ENCODE measurements around the gene STK32C. TPM values are rescaled to one million over a fixed set of nuclear protein-coding genes. Genes with fewer than 3 reads are reported as not detected.
"Not testable (repeated sequence)": the region's sequence is repeated elsewhere in the genome, so short reads cannot be mapped to it uniquely, and the experiment has no call there.

STK32C gene
- total and polyA plus RNA-seq, 4 donors = 5.1 to 22.0 (median 16.3) TPM

DNA sequence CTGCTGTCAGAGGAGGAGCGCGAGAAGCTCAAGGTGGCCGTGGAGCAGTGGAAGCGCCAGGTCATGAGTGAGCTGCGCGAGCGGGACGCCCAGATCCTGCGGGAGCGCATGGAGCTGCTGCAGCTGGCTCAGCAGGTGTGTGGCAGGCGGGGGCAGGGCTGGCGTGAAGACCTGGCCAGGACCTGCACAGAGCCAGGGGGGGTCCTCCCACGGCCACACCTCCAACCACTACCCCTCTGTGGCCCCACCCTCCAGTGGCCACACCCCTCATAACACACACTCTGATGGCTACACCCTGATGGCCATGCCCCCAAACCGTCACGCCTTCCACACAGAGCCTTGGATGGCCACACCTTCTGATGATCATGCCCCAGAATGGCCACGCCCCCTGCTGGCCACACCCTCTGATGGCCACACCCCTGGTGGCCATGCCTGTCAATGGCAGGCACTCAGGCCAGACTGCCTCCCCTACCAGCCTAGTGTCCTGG, 144.4 kb downstream of the STK32C start:
- Histone ChIP-seq H3K27ac (ENCODE audit: low read depth in 1 of 2, low read length in 1 of 2) (no peak overlapping the region), H3K9ac (ENCODE audit: insufficient read depth in 1 of 2, low read length in 2 of 2) (no peak overlapping the region), H3K4me3 (no peak overlapping the region), H3K36me3 (ENCODE audit: control insufficient read depth in 4 of 4, insufficient read depth in 4 of 4, low read length in 4 of 4) (no peaks in the 10 kb centered on the region), H3K9me3 (ENCODE audit: control insufficient read depth in 4 of 4, insufficient read depth in 3 of 4, low read length in 3 of 4) (peaks cover 0 to 6% (median 0%) of the 10 kb centered on the region in 4 donors), H3K27me3 (ENCODE audit: control insufficient read depth in 3 of 3, insufficient read depth in 3 of 3, low read length in 2 of 3) (peaks cover 0 to 6% (median 0%) of the 10 kb centered on the region in 3 donors), H3K4me1 (ENCODE audit: control insufficient read depth in 5 of 5, insufficient read depth in 5 of 5, low read length in 5 of 5) (peaks cover 0 to 12% (median 3%) of the 10 kb centered on the region in 5 donors)
- TF ChIP-seq CTCF (IDR thresholded peaks at IDR 0.05; ENCODE audit: control extremely low read depth, extremely low read depth) = no peak
- no peak for DNase-seq
- ATAC-seq (ENCODE audit: insufficient read depth, low FRiP score) = no peak
- 41 to 61% methylated on average over 16 of the region's 16 CpGs for WGBS, 2 donors

DNA sequence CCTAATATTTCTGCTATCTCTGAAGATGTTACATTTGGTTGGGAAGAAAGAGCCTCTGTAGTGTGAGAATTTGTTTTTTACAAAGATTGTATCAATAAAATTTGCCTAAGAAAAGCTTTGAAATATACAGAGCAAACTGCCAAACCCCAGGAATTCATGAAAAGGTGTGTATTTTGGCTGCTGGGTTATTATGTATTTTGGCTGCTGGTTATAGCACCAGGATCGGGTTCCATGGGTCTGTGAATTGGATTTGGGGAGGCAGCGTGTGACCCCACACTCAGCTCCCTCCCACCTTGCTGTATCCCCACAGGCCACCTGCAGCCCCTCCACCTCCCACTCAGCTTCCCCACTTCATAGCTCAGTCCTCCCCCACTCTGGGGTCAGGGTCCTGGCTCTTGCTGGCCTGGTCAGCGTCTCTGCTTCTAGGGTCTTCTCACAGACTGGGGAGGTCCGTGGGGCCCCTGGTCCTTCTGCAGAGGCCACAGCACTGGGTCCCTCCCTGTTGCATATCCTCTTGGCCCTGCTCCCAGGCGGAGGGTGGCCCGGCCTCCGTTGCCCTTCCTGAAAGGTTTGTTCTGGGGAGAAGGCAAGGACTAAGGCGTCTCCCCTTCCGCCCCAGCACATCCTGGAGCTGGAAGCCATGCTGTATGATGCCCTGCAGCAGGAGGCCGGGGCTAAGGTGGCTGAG, 145.0 kb downstream of the STK32C start:
- no peak for TF ChIP-seq CTCF (IDR thresholded peaks at IDR 0.05; ENCODE audit: control extremely low read depth, extremely low read depth)
- DNase-seq (no peak), ATAC-seq (ENCODE audit: insufficient read depth, low FRiP score) (no peak)
- Histone ChIP-seq H3K27me3 (ENCODE audit: control insufficient read depth in 3 of 3, insufficient read depth in 3 of 3, low read length in 2 of 3) (peaks cover 0 to 6% (median 0%) of the 10 kb centered on the region in 3 donors), H3K27ac (ENCODE audit: low read depth in 1 of 2, low read length in 1 of 2) (no peak overlapping the region), H3K4me3 (no peak overlapping the region), H3K4me1 (ENCODE audit: control insufficient read depth in 5 of 5, insufficient read depth in 5 of 5, low read length in 5 of 5) (peaks cover 0 to 12% (median 3%) of the 10 kb centered on the region in 5 donors), H3K9ac (ENCODE audit: insufficient read depth in 1 of 2, low read length in 2 of 2) (no peak overlapping the region), H3K36me3 (ENCODE audit: control insufficient read depth in 4 of 4, insufficient read depth in 4 of 4, low read length in 4 of 4) (no peaks in the 10 kb centered on the region), H3K9me3 (ENCODE audit: control insufficient read depth in 4 of 4, insufficient read depth in 3 of 4, low read length in 3 of 4) (peaks cover 0 to 6% (median 0%) of the 10 kb centered on the region in 4 donors)
- WGBS, 2 donors = 51 to 58% methylated on average over 10 of the region's 10 CpGs

GRCh38 chr10:132162021-132162531, 145.7 kb downstream of the STK32C start:
- ATAC-seq (ENCODE audit: insufficient read depth, low FRiP score) = no peak
- Histone ChIP-seq H3K36me3 (ENCODE audit: control insufficient read depth in 4 of 4, insufficient read depth in 4 of 4, low read length in 4 of 4) (no peaks in the 10 kb centered on the region), H3K27me3 (ENCODE audit: control insufficient read depth in 3 of 3, insufficient read depth in 3 of 3, low read length in 2 of 3) (peaks cover 0 to 6% (median 0%) of the 10 kb centered on the region in 3 donors), H3K9me3 (ENCODE audit: control insufficient read depth in 4 of 4, insufficient read depth in 3 of 4, low read length in 3 of 4) (peaks cover 0 to 5% (median 0%) of the 10 kb centered on the region in 4 donors), H3K4me1 (ENCODE audit: control insufficient read depth in 5 of 5, insufficient read depth in 5 of 5, low read length in 5 of 5) (peaks cover 0 to 12% (median 3%) of the 10 kb centered on the region in 5 donors), H3K27ac (ENCODE audit: low read depth in 1 of 2, low read length in 1 of 2) (no peak overlapping the region), H3K9ac (ENCODE audit: insufficient read depth in 1 of 2, low read length in 2 of 2) (no peak overlapping the region), H3K4me3 (no peak overlapping the region)
- TF ChIP-seq CTCF (IDR thresholded peaks at IDR 0.05; ENCODE audit: control extremely low read depth, extremely low read depth) = no peak
- 35 to 41% methylated on average over 12 of the region's 12 CpGs for WGBS, 2 donors
- DNase-seq = no peak

DNA sequence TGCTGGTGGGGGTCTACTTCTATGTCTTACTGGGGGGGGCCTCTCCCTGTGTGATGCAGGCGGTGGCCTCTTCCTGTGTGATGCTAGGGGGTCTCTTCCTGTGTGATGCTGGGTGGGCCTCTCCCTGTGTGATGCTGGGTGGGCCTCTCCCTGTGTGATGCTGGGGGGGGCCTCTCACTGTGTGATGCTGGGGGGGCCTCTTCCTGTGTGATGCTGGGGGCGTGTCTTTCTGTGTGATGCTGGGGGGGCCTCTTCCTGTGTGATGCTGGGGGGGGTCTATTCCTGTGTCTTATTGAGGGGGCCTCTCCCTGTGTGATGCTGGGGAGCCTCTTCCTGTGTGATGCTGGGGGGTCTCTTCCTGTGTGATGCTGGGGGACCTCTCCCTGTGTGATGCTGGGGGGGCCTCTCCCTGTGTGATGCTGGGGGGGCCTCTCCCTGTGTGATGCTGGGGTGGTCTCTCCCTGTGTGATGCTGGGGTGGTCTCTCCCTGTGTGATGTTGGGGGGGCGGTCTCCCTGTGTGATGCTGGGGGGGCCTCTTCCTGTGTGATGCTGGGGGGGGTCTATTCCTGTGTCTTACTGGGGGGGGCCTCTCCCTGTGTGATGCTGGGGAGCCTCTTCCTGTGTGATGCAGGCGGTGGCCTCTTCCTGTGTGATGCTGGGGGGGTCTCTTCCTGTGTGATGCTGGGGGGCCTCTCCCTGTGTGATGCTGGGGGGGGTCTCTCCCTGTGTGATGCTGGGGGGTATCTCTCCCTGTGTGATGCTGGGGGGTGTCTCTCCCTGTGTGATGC, 146.7 kb downstream of the STK32C start:
- H3K27ac ChIP-seq (ENCODE audit: low read depth in 1 of 2, low read length in 1 of 2); H3K27me3 ChIP-seq (ENCODE audit: control insufficient read depth in 3 of 3, insufficient read depth in 3 of 3, low read length in 2 of 3); ATAC-seq (ENCODE audit: insufficient read depth, low FRiP score); H3K36me3 ChIP-seq (ENCODE audit: control insufficient read depth in 4 of 4, insufficient read depth in 4 of 4, low read length in 4 of 4); DNase-seq; H3K9ac ChIP-seq (ENCODE audit: insufficient read depth in 1 of 2, low read length in 2 of 2); H3K4me3 ChIP-seq; H3K9me3 ChIP-seq (ENCODE audit: control insufficient read depth in 4 of 4, insufficient read depth in 3 of 4, low read length in 3 of 4): not testable (repeated sequence)
- 71 to 78% methylated on average over 2 to 3 of the region's 4 CpGs for WGBS, 2 donors
- peaks cover 0 to 12% (median 3%) of the 10 kb centered on the region in 5 donors for H3K4me1 ChIP-seq (ENCODE audit: control insufficient read depth in 5 of 5, insufficient read depth in 5 of 5, low read length in 5 of 5)

- H3K9me3 ChIP-seq (ENCODE audit: control insufficient read depth in 4 of 4, insufficient read depth in 3 of 4, low read length in 3 of 4); H3K27ac ChIP-seq (ENCODE audit: low read depth in 1 of 2, low read length in 1 of 2); H3K9ac ChIP-seq (ENCODE audit: insufficient read depth in 1 of 2, low read length in 2 of 2); H3K27me3 ChIP-seq (ENCODE audit: control insufficient read depth in 3 of 3, insufficient read depth in 3 of 3, low read length in 2 of 3); H3K36me3 ChIP-seq (ENCODE audit: control insufficient read depth in 4 of 4, insufficient read depth in 4 of 4, low read length in 4 of 4); ATAC-seq (ENCODE audit: insufficient read depth, low FRiP score); H3K4me3 ChIP-seq; DNase-seq: not testable (repeated sequence)
- peaks cover 0 to 12% (median 3%) of the 10 kb centered on the region in 5 donors for H3K4me1 ChIP-seq (ENCODE audit: control insufficient read depth in 5 of 5, insufficient read depth in 5 of 5, low read length in 5 of 5)
Measured at GRCh38 chr10:132160231-132160630, 147.5 kb downstream of the STK32C start.
